Nephron (organoid): ENCODE results near the gene RHOBTB3.
A peak's percentile ranks its signal among the peaks of the same experiment; 100 is the strongest.

Experiments used
- H3K27ac Mint-ChIP-seq, 3 experiments: 2 replicates each; pipeline ENCODE4 v1.8.0; 2020; ENCODE audit warnings: mixed read lengths in 3 of 3, mild to moderate bottlenecking in 2 of 3, moderate library complexity in 1 of 3
- H3K27me3 Mint-ChIP-seq: 2 replicates; pipeline ENCODE4 v1.8.0; 2021; ENCODE audit warnings: low read depth, mild to moderate bottlenecking, moderate library complexity, mixed read lengths
- H3K36me3 Mint-ChIP-seq: 2 replicates; pipeline ENCODE4 v1.8.0; 2020; ENCODE audit warnings: low read depth, mixed read lengths
- H3K4me1 Mint-ChIP-seq: 2 replicates; pipeline ENCODE4 v1.8.0; 2020; ENCODE audit warnings: mixed read lengths
- H3K4me3 Mint-ChIP-seq, 3 experiments: 2 replicates each; pipeline ENCODE4 v1.8.0; 2020; ENCODE audit warnings: mild to moderate bottlenecking in 3 of 3, mixed read lengths in 3 of 3, moderate library complexity in 2 of 3
- H3K9me3 Mint-ChIP-seq: 2 replicates; pipeline ENCODE4 v1.8.0; 2020; ENCODE audit warnings: mixed read lengths
- CTCF ChIP-seq, 3 experiments: fragments of 200-600 bp; sonication (generic); IDR thresholded peaks; one replicate each; pipeline ENCODE4 v1.5.0; 2021; ENCODE audit warnings: antibody characterized with exemption in 3 of 3; ENCODE audit not compliant: unreplicated experiment in 3 of 3

RHOBTB3 gene

GRCh38 chr5:95801961-95802360 lies 70.8 kb downstream of the RHOBTB3 start:
- Mint-ChIP-seq H3K27me3 (no peaks in the 10 kb centered on the region), H3K4me3 (no peak overlapping the region), H3K36me3 (peaks cover 35% of the 10 kb centered on the region), H3K27ac (peak overlapping the region; percentile 30 to 93 (median 52)), H3K9me3 (peaks cover 3% of the 10 kb centered on the region), H3K4me1 (peaks cover 5% of the 10 kb centered on the region)
- TF ChIP-seq CTCF (IDR thresholded peaks at IDR 0.05; ENCODE audit: unreplicated experiment in 3 of 3), result no peak

- no peak for TF ChIP-seq CTCF (IDR thresholded peaks at IDR 0.05; ENCODE audit: unreplicated experiment in 3 of 3)
- H3K4me1 Mint-ChIP-seq, result peaks cover 11% of the 10 kb centered on the region
These were observed 72.4 kb downstream of the RHOBTB3 start for GRCh38 chr5:95803271-95804148.

GRCh38 chr5:95804736-95805539 lies 73.8 kb downstream of the RHOBTB3 start:
- H3K27ac Mint-ChIP-seq, result peak overlapping the region in 1 of 3 experiments; percentile 93
- H3K36me3 Mint-ChIP-seq, result peaks cover 29% of the 10 kb centered on the region
- no peak for TF ChIP-seq CTCF (IDR thresholded peaks at IDR 0.05; ENCODE audit: unreplicated experiment in 3 of 3)
- H3K4me3 Mint-ChIP-seq, result no peak overlapping the region
- peaks cover 3% of the 10 kb centered on the region for H3K9me3 Mint-ChIP-seq
- peaks cover 25% of the 10 kb centered on the region for H3K4me1 Mint-ChIP-seq
- no peaks in the 10 kb centered on the region for H3K27me3 Mint-ChIP-seq

More at GRCh38 chr5:95803271-95804148, 72.4 kb downstream of the RHOBTB3 start:
- H3K4me3 Mint-ChIP-seq, result no peak overlapping the region
- H3K36me3 Mint-ChIP-seq, result peaks cover 29% of the 10 kb centered on the region
- no peaks in the 10 kb centered on the region for H3K27me3 Mint-ChIP-seq
- H3K9me3 Mint-ChIP-seq, result peaks cover 3% of the 10 kb centered on the region
- peak overlapping the region; percentile 56 to 93 (median 71) for H3K27ac Mint-ChIP-seq

GRCh38 chr5:95806687-95807086 lies 75.6 kb downstream of the RHOBTB3 start:
- Mint-ChIP-seq H3K9me3 (peaks cover 3% of the 10 kb centered on the region), H3K4me1 (peaks cover 37% of the 10 kb centered on the region), H3K36me3 (peaks cover 22% of the 10 kb centered on the region), H3K27ac (no peak overlapping the region), H3K27me3 (no peaks in the 10 kb centered on the region), H3K4me3 (no peak overlapping the region)
- TF ChIP-seq CTCF (IDR thresholded peaks at IDR 0.05; ENCODE audit: unreplicated experiment in 3 of 3), result no peak

- Mint-ChIP-seq H3K4me1 (peaks cover 48% of the 10 kb centered on the region), H3K27me3 (no peaks in the 10 kb centered on the region), H3K9me3 (peaks cover 3% of the 10 kb centered on the region), H3K27ac (peak overlapping the region; percentile 73 to 82 (median 78)), H3K36me3 (peaks cover 29% of the 10 kb centered on the region), H3K4me3 (peak overlapping the region in 1 of 3 experiments; percentile 4)
- TF ChIP-seq CTCF (IDR thresholded peaks at IDR 0.05; ENCODE audit: unreplicated experiment in 3 of 3), result no peak
These were observed 77.0 kb downstream of the RHOBTB3 start for GRCh38 chr5:95808013-95808685.
